ENCODE results near the gene UCN2. TPM values are rescaled to one million over a fixed set of nuclear protein-coding genes. Genes with fewer than 3 reads are reported as not detected.

The UCN2 gene
- total and polyA plus RNA-seq, 2 of the 8 experiments (the other 6 are each of a cell fraction or from before 2014, with no cell fraction given): 0.14 TPM; not detected in 1

DNA sequence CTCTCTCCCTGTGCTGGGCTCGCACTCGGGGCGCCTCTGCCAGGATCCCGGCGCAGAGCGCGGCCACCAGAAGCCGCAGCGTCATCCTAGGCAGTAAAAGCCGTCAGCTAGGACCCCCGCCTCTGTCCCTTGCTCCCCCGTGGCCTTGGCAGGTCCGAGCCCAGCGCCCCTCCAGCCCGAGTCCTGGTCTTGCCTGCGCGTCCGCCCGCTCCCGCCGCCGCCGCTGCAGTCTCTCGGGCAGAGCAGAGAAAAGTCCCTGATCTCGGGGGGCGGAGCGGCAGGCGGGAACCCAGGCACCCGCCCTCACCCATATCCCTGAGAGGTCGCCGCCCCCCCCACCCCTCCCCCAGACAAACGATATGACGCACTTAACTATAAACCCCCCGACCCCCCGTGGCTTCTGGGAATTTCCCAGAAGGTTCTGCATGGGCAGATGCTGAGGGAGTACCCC lies 31.5 kb upstream of the UCN2 start, which contains the start of gene COL7A1 (continued):
- TF ChIP-seq KDM1A (IDR thresholded peaks at IDR 0.05; ENCODE audit: borderline replicate concordance, low read length) (no peak), TAF1 (IDR thresholded peaks at IDR 0.05; ENCODE audit: low read depth, low read length) (0 out of 2 replicates have a peak, but pooled peaks have one; percentile 40), TBP (IDR thresholded peaks at IDR 0.05; ENCODE audit: low read depth, low read length) (peak; percentile 49; the same call in 1 of the 2 replicates), KDM5A (IDR thresholded peaks at IDR 0.05; ENCODE audit: low read length) (no peak)
- TF ChIP-seq, protein P1, sequence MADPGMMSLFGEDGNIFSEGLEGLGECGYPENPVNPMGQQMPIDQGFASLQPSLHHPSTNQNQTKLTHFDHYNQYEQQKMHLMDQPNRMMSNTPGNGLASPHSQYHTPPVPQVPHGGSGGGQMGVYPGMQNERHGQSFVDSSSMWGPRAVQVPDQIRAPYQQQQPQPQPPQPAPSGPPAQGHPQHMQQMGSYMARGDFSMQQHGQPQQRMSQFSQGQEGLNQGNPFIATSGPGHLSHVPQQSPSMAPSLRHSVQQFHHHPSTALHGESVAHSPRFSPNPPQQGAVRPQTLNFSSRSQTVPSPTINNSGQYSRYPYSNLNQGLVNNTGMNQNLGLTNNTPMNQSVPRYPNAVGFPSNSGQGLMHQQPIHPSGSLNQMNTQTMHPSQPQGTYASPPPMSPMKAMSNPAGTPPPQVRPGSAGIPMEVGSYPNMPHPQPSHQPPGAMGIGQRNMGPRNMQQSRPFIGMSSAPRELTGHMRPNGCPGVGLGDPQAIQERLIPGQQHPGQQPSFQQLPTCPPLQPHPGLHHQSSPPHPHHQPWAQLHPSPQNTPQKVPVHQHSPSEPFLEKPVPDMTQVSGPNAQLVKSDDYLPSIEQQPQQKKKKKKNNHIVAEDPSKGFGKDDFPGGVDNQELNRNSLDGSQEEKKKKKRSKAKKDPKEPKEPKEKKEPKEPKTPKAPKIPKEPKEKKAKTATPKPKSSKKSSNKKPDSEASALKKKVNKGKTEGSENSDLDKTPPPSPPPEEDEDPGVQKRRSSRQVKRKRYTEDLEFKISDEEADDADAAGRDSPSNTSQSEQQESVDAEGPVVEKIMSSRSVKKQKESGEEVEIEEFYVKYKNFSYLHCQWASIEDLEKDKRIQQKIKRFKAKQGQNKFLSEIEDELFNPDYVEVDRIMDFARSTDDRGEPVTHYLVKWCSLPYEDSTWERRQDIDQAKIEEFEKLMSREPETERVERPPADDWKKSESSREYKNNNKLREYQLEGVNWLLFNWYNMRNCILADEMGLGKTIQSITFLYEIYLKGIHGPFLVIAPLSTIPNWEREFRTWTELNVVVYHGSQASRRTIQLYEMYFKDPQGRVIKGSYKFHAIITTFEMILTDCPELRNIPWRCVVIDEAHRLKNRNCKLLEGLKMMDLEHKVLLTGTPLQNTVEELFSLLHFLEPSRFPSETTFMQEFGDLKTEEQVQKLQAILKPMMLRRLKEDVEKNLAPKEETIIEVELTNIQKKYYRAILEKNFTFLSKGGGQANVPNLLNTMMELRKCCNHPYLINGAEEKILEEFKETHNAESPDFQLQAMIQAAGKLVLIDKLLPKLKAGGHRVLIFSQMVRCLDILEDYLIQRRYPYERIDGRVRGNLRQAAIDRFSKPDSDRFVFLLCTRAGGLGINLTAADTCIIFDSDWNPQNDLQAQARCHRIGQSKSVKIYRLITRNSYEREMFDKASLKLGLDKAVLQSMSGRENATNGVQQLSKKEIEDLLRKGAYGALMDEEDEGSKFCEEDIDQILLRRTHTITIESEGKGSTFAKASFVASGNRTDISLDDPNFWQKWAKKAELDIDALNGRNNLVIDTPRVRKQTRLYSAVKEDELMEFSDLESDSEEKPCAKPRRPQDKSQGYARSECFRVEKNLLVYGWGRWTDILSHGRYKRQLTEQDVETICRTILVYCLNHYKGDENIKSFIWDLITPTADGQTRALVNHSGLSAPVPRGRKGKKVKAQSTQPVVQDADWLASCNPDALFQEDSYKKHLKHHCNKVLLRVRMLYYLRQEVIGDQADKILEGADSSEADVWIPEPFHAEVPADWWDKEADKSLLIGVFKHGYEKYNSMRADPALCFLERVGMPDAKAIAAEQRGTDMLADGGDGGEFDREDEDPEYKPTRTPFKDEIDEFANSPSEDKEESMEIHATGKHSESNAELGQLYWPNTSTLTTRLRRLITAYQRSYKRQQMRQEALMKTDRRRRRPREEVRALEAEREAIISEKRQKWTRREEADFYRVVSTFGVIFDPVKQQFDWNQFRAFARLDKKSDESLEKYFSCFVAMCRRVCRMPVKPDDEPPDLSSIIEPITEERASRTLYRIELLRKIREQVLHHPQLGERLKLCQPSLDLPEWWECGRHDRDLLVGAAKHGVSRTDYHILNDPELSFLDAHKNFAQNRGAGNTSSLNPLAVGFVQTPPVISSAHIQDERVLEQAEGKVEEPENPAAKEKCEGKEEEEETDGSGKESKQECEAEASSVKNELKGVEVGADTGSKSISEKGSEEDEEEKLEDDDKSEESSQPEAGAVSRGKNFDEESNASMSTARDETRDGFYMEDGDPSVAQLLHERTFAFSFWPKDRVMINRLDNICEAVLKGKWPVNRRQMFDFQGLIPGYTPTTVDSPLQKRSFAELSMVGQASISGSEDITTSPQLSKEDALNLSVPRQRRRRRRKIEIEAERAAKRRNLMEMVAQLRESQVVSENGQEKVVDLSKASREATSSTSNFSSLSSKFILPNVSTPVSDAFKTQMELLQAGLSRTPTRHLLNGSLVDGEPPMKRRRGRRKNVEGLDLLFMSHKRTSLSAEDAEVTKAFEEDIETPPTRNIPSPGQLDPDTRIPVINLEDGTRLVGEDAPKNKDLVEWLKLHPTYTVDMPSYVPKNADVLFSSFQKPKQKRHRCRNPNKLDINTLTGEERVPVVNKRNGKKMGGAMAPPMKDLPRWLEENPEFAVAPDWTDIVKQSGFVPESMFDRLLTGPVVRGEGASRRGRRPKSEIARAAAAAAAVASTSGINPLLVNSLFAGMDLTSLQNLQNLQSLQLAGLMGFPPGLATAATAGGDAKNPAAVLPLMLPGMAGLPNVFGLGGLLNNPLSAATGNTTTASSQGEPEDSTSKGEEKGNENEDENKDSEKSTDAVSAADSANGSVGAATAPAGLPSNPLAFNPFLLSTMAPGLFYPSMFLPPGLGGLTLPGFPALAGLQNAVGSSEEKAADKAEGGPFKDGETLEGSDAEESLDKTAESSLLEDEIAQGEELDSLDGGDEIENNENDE (IDR thresholded peaks at IDR 0.05; ENCODE audit: insufficient replicate concordance, low read length): no peak
- TF ChIP-seq, protein P2, sequence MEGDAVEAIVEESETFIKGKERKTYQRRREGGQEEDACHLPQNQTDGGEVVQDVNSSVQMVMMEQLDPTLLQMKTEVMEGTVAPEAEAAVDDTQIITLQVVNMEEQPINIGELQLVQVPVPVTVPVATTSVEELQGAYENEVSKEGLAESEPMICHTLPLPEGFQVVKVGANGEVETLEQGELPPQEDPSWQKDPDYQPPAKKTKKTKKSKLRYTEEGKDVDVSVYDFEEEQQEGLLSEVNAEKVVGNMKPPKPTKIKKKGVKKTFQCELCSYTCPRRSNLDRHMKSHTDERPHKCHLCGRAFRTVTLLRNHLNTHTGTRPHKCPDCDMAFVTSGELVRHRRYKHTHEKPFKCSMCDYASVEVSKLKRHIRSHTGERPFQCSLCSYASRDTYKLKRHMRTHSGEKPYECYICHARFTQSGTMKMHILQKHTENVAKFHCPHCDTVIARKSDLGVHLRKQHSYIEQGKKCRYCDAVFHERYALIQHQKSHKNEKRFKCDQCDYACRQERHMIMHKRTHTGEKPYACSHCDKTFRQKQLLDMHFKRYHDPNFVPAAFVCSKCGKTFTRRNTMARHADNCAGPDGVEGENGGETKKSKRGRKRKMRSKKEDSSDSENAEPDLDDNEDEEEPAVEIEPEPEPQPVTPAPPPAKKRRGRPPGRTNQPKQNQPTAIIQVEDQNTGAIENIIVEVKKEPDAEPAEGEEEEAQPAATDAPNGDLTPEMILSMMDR (IDR thresholded peaks at IDR 0.05; ENCODE audit: control extremely low read depth in 1 of 3, insufficient read depth in 1 of 3, low read depth in 1 of 3, low read length in 3 of 3): no peak

Measured in H1 (cell line).